Smooth muscle cell of the brain vasculature (primary cell): ENCODE results near the gene UBASH3A.
A peak's percentile ranks its signal among the peaks of the same experiment; 100 is the strongest.

Experiments
- DNase-seq: peaks from one replicate; pipeline ENCODE4 v3.0.0-alpha.2; 2012; ENCODE audit warnings: low read depth, low spot score

Gene UBASH3A

GRCh38 chr21:42430521-42430920, 26.8 kb downstream of the UBASH3A start:
- DNase-seq: no peak

DNA sequence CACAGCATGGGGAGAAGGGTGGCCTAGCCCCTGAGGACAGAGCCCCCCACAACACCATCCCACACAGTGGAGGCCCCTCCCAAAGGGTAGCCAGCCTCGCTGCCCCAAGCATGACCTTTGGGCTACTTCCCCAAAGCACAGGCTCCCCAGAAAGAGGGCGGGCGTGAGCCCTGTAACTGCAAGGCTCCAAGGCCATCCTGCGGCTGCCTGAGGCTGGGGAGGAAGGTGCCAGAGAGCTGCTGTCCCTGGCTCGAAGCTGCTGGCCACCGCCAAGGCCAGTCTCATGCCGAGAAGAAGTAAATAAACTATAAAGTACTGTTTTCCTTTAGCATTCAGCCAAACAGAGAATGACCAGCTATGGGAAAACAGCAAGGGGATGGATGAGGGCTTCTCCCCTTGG, 27.5 kb downstream of the UBASH3A start:
- DNase-seq: no peak

DNA sequence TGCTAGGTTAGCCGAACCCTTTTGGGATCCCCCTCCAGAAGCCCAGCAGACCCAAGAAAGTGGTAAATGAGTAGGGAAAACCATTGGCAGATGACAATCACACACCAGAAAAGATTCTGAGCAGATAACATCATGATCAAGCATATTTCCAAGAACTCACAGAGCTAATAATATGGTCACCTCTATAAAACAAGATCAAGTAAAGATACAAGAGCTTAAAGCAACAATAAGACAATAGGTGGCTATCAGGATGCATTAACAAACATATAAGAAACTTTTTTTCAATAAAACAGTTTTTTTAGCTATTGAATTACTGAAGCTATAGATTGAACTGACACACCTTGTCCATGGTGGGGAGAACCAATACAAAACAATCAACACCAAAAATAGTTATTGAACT, 29.0 kb downstream of the UBASH3A start:
- no peak for DNase-seq

DNA sequence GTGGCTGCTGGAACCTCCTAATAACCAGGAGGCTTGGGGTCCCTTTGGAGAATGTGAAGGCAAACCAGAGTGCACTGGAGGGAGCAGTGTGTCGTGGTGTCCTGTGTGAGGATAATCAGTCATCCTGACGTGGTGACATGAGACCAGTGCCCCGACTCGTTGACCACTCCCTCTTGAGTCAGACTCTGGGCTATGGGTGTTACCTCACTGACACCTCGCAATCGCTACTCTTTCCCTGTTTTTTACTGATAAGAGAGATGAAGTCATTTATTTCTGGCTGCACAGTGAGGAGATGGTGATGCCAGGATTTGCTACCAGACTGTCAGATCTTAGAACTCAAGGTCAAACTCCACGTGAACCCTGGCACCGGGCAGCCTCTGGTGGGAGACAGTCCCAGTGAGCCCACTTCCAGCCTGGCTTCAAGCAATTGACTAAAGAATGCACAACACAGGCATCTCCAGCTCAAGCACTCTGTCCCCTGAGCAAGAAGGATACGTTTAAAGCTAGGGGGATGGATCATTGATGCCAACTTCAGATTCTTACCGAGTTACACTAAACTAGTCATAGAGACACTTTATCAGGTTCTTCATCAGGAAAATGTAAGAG, 30.3 kb downstream of the UBASH3A start:
- no peak for DNase-seq

DNA sequence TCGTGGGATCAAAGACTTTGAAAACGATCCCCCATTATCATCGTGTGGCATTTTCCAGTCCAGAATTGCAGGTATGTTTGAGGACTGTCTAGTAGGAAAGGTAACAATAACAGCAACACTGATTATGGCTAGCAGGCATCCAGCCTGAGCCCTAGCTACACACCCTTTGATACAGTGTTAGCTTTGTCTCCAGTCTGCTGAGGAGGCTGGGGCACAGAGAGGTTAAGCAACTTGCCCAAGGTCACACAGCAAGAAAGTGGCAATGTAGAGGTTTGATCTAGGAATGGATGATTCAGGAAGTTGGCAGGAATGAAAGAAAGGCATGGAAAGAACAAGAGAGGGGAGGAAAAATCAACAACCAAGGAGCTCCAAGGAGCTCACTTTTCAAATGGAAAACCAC, 31.2 kb downstream of the UBASH3A start:
- DNase-seq: no peak

DNA sequence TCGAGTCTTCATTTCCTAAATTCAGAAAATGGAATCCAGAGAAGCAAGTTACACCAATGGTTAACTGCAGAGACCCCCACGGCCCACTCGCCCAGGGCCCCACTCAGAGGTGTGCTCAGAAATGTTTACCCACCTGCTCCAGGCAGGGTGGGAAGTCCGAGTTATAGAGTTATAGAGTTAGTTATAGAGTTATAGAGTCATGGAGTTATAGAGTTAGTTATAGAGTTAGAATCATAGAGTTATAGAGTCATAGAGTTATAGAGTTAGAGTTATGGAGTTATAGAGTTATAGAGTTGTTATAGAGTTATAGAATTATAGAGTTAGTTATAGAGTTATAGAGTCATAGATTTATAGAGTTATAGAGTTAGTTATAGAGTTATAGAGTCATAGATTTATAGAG, 31.7 kb downstream of the UBASH3A start:
- DNase-seq: no peak

- no peak for DNase-seq
Measured at GRCh38 chr21:42435833-42436232, 32.1 kb downstream of the UBASH3A start.

GRCh38 chr21:42436914-42437313, 33.2 kb downstream of the UBASH3A start:
- DNase-seq: no peak

- peak; percentile 9 for DNase-seq
Measured at GRCh38 chr21:42437786-42438185, 34.1 kb downstream of the UBASH3A start.

GRCh38 chr21:42438316-42439205, 34.9 kb downstream of the UBASH3A start:
- no peak for DNase-seq

DNA sequence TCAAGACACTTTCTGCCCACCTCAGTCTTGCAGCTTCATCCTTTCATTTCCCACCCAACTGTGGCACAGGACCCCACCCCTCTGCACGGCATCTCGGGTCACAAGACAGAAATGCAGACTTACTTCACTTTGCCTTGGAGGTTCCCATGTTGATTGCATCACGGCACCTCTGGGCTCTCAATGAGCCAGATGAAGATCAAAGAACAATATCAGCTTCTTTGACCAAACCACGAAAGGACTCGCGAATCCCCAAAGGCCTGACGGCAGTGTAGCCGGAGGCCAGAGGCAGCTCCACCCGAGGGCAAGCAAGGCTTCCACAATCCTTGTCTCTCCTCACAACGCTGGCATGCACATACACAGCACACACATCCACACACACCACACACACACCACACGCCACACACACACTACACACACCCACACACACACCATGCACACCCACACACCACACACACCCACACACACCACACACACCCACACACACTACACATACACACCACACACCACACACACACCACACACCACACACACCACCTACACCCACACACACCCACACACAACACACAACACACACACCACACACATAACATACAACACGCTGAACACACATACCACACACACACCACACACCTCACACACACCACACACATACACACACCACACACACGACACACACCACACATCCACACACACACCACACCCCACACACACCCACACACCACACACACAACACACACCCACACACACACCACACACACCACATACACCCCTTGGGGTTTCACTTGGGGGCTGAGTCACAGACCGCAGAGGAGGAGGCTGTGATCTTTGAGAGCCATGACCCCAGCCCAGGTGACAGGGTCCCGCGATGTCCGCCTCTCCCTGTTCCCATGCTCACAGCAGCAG, 35.8 kb downstream of the UBASH3A start:
- no peak for DNase-seq

DNA sequence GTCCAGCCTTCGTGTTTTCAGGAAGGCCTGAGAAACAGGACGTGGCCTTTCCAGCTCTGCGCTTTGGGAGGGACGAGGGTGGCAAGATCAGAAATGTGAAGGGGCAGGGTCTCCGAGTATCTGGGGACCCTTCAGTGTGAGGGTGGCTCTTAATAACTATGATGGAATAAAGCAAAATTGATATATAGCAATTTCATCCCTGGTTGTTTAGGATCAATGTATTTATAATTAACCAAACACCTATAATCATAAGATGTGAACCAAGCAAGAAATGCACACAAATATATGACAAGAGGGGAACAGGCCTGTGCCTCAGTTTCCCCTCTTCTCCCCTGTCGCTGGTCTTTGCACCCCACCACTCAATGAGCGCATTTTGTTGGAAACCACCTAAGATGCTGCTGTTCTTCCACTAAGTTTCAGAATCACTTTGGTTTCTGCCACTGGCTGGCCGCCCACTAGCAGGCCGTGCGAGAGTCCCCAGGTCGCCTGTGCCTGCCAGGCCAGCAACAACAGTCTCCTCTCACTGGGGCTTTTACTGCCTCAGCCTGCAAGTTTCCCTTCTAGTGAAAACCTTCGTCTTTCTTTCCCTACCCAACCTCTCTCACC, 36.6 kb downstream of the UBASH3A start:
- no peak for DNase-seq

DNA sequence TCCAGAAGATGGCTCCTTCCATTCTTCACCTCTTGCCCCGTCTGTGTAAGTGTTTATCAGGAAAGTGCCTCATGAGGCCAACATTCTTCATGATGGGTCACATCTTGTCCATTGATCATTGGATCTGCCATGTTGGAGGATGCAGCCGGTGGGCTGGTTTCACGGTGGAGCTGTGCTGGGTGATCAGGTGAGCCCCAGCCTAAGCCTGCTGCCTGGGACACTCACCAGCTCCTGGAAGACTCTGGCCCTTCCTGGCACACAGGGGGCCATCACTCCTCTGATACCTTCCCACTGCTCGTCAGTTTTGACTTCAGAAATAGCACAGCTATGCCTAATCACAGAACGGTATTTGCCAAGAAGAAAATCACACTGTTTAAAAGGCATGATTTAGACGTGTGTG, 38.3 kb downstream of the UBASH3A start:
- no peak for DNase-seq

- no peak for DNase-seq
Measured at GRCh38 chr21:42443181-42443785, 39.6 kb downstream of the UBASH3A start.

- DNase-seq: no peak
Measured at GRCh38 chr21:42443876-42444744, 40.4 kb downstream of the UBASH3A start.

DNA sequence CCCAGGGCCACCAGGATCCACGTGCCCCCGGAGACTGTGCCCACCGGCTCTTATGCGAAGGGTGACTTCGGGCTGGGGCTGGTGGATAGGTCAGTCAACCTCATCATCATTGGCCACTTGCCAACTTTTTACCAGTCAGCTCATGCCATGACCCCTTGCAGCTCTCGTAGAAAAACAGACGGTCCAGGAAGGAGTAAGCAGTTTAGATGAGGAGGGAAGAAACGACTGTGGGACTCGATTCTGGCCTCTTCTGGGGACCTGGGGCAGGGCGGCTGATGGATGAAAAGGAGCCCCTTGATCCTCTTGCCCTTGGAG, 41.0 kb downstream of the UBASH3A start:
- no peak for DNase-seq

DNA sequence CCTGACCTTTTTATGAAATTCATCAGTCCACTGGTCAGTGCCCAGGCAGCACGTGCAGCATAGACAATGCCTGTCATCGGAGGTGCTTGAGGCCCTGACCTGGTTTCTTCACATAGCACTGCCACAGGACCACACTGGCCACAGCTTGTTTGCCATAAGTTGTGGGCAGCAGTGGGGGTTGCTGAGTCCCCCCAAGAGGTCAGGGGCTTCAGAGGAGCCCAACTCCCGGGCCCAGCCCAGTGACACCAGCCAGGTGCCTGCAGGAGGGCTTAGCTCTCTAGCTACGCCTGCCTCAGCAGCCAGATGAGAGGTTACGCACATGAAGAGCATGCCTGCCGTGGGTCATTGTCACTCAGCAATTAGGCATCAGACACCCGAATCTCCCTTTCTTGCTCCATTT, 41.6 kb downstream of the UBASH3A start:
- no peak for DNase-seq

- no peak for DNase-seq
Measured at GRCh38 chr21:42446531-42446930, 42.8 kb downstream of the UBASH3A start.

DNA sequence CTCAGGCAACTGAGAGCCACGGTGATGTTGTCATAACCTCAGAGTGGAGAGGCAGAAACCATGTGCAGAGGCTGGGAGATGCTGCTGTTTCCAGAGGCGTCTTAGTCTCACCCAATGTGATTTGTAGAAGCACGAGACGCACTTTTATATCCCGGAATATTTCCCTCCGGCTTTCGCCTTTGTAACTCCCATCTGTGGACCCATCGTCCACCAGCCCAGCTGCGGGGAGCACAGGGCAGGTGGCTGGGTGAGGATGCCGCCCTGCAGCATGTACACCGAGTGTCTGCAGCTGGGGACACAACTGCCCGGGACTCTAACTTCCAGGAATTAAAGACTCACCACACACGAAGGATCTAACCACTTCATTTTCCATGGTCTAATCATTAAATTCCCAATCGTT, 43.5 kb downstream of the UBASH3A start:
- no peak for DNase-seq

GRCh38 chr21:42447732-42448131, 44.0 kb downstream of the UBASH3A start:
- DNase-seq: no peak

DNA sequence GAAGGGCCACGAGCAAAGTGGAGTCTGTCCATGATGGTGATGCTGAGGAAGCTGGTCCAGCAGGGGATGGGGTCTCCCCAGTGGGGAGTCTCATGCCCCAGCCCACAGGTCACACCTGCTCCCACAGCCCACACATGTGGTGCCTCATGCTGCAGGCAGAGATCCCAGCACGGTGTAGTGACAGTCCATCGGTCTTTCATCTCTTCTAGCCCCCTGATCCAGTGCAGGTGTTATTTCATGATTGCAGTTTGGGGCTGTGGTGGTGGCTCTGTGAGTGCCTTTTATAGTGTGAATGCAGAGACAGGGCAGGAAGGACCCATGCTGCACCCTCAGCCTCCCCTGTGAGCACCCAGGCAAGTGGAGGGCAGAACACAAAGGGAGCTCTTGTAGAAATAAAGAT, 45.0 kb downstream of the UBASH3A start:
- DNase-seq: no peak
